HG02938 (cell line): ENCODE results near the gene KISS1R.
A peak's percentile ranks its signal among the peaks of the same experiment; 100 is the strongest.

ENCODE experiments used
- ATAC-seq: cut with Tn5 transposase; IDR thresholded peaks from one replicate; pipeline ENCODE4 v1.9.1; 2021; ENCODE audit warnings: mild to moderate bottlenecking, moderate library complexity; ENCODE audit not compliant: unreplicated experiment

The KISS1R gene

DNA sequence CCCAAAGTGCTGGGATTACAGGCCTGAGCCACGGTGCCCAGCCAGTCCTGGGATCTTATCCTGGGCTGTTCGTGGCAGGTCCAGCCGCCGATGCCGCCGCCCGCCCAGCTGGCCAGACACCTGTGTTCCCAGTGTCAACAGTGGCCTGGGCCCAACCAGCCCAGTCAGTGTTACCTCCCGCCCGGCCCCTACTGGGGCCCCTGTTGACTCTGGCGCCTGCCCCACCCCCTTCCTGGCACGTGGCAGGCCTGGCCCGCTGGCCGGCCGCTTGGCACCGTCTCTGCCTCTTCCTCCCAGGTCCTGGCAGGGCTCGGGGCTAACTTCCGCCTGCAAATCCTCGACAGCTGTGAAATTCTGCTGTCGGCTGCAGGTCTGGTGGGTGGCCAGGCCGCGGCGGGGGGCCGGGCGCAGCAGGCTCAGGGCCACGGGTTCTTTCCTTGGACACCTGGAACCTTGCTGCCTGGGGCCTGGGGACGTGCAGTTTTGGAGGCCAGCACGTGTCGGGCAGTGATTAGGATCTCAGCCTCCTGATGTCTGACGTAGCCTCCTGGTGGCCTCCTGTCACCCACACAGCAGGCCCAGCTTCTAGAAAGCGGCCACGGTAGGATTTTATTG, 17.8 kb downstream of the KISS1R start:
- no peak for ATAC-seq

GRCh38 chr19:936175-936546, 19.0 kb downstream of the KISS1R start:
- no peak for ATAC-seq

GRCh38 chr19:937259-937694, 20.1 kb downstream of the KISS1R start:
- ATAC-seq, result no peak

GRCh38 chr19:938233-938923, 21.2 kb downstream of the KISS1R start:
- no peak for ATAC-seq

GRCh38 chr19:939439-939838, 22.3 kb downstream of the KISS1R start:
- ATAC-seq, result no peak

DNA sequence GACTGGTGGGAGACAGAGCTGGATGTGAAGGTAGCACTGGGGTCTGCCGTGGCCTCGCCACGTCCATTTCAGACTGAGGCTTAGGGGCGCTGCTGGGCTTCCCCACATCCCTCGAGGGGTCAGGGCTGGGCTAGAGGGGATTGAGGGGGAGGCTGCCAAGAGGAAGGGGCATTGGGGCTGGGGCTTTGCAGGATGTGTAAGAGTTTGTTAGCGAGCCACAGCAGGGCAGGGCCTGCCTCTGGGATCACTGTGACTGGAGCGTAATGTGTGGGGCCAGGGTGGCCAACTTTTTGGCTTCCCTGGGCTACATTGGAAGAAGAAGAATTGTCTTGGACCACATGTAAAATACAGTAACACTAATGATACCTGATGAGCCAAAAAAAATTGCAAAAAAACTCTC, 22.8 kb downstream of the KISS1R start:
- no peak for ATAC-seq

GRCh38 chr19:940591-941291, 23.6 kb downstream of the KISS1R start:
- no peak for ATAC-seq

- ATAC-seq, result no peak
Observed at GRCh38 chr19:941292-942132, 24.4 kb downstream of the KISS1R start.

DNA sequence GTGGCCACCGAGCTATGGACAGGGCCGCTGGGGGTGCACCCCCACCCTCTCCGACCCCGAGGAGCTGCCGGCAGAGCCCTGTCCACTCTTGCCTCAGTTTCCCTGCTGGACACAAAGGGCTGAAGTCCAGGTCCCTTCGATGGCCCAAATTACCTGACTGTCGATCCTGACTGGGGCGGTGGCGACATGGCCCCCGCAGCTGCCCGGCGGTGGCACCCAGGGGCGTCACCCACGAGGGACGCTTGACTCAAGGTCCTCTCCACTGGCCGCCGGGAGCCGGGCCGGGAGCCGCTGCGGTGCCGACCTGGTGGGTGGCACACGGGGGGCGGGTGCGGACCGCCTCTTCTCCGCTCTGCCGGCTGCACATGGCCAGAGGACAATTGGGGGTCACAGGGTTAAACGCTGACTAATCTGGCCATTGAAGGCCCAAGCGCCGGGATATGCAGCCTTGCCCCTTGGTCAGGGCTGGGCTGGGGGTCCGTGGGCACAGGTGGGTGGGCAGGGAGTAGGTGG, 25.1 kb downstream of the KISS1R start:
- ATAC-seq, result no peak

GRCh38 chr19:943551-944170, 26.5 kb downstream of the KISS1R start:
- no peak for ATAC-seq

GRCh38 chr19:944171-944567, 27.0 kb downstream of the KISS1R start:
- no peak for ATAC-seq

- ATAC-seq, result no peak
Observed at GRCh38 chr19:944663-945241, 27.6 kb downstream of the KISS1R start.

GRCh38 chr19:945401-946252, 28.5 kb downstream of the KISS1R start:
- ATAC-seq, result no peak

DNA sequence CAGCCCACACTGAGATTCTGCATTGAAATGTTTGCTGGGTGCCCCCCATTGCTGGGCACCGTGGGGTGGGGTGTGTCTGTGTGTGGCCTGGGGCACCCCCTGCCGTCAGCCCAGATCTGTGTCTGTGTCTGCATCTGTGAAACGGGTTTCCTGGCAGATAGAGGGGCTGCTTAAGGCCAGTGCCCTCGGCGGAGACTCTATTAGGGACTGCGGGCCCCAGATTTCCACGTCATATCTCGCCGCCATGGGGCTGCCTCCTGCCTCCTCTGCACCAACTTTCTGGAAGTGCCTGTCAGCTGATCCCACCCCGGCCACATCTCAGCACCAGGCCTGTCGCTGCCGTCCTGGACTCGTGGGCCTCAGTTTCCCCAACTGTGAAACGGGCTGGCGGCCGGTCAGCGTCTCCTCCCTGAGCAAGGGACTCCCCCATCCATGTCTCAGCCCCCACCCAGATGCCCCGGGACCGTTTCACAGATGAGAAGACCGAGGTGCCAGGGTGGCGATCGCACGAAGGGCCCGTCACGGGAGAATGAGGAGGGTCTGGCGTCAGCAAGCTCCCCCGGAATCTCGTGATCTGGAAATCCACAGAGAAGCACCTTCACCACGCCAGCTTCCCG, 30.1 kb downstream of the KISS1R start:
- ATAC-seq, result peak; percentile 9

- ATAC-seq, result peak; percentile 50
Observed at GRCh38 chr19:947707-948539, 30.8 kb downstream of the KISS1R start.

GRCh38 chr19:948842-949496, 31.8 kb downstream of the KISS1R start:
- ATAC-seq, result no peak

GRCh38 chr19:950352-951066, 33.4 kb downstream of the KISS1R start:
- no peak for ATAC-seq
